Endothelial cell of umbilical vein (primary cell): ENCODE measurements around the gene EMC9.

ENCODE experiments used
- EZH2 ChIP-seq: IDR thresholded peaks from 2 replicates; pipeline ENCODE4 v1.6.1; 2012; ENCODE audit warnings: borderline replicate concordance, low read depth, mild to moderate bottlenecking, moderate library complexity, low read length, inconsistent platforms; ENCODE audit not compliant: severe bottlenecking
- POLR2A ChIP-seq: IDR thresholded peaks from 2 replicates; pipeline ENCODE4 v1.6.1; 2012; ENCODE audit warnings: low read depth, mild to moderate bottlenecking, control low read depth, low read length
- POLR2AphosphoS5 ChIP-seq: IDR thresholded peaks from 2 replicates; pipeline ENCODE4 v1.6.1; 2012; ENCODE audit warnings: low read depth, mild to moderate bottlenecking, control low read depth, low read length, moderate library complexity; ENCODE audit not compliant: insufficient read depth
- TF ChIP-seq, protein P1 (sequence below), 2 donors: IDR thresholded peaks; 1 replicate in 1 of 2; 2 replicates in 1 of 2; pipeline ENCODE4 v1.5.1; 2011; ENCODE audit warnings: low read length in 2 of 2, mild to moderate bottlenecking in 2 of 2, moderate library complexity in 2 of 2, control low read depth in 1 of 2, inconsistent platforms in 1 of 2, low read depth in 1 of 2; ENCODE audit not compliant: insufficient read depth in 1 of 2; ENCODE audit errors: extremely low read depth in 1 of 2

GRCh38 chr14:24179961-24180796, 38.8 kb upstream of the EMC9 start:
- TF ChIP-seq, protein P1, sequence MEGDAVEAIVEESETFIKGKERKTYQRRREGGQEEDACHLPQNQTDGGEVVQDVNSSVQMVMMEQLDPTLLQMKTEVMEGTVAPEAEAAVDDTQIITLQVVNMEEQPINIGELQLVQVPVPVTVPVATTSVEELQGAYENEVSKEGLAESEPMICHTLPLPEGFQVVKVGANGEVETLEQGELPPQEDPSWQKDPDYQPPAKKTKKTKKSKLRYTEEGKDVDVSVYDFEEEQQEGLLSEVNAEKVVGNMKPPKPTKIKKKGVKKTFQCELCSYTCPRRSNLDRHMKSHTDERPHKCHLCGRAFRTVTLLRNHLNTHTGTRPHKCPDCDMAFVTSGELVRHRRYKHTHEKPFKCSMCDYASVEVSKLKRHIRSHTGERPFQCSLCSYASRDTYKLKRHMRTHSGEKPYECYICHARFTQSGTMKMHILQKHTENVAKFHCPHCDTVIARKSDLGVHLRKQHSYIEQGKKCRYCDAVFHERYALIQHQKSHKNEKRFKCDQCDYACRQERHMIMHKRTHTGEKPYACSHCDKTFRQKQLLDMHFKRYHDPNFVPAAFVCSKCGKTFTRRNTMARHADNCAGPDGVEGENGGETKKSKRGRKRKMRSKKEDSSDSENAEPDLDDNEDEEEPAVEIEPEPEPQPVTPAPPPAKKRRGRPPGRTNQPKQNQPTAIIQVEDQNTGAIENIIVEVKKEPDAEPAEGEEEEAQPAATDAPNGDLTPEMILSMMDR (IDR thresholded peaks at IDR 0.05; ENCODE audit: extremely low read depth in 1 of 2, insufficient read depth in 1 of 2, low read depth in 1 of 2, low read length in 2 of 2), result no peak
- TF ChIP-seq EZH2, result no peak
- TF ChIP-seq POLR2AphosphoS5, result no peak
- TF ChIP-seq POLR2A, result no peak
